Naive thymus-derived CD8-positive, alpha-beta T cell (primary cell): ENCODE results near the gene DPP6. TPM values are rescaled to one million over a fixed set of nuclear protein-coding genes. Genes with fewer than 3 reads are reported as not detected.
"Not testable (repeated sequence)": the region's sequence is repeated elsewhere in the genome, so short reads cannot be mapped to it uniquely, and the experiment has no call there.

ENCODE experiments used
- ATAC-seq, 2 donors: fragments of 150-1000 bp; cut with Tn5 transposase in 1 of 2; sonication (Bioruptor Pico), chemical (Tn5 transposase) in 1 of 2; 1 replicate in 1 of 2; 2 replicates in 1 of 2; pipeline ENCODE4 v1.10.0; 2021; ENCODE audit warnings: mild to moderate bottlenecking in 2 of 2, moderate library complexity in 2 of 2
- POLR2A ChIA-PET: fragments of 350-600 bp; sonication (Branson Sonifier 250); formaldehyde crosslinking; loops from one replicate; lab custom pipeline; 2021; ENCODE audit warnings: antibody characterized with exemption; lab: Charles Lee
- DNase-seq, 10 donors: peaks; one replicate each; pipeline versions ENCODE4 v3.0.0 to v3.0.0-alpha.2; 2020 to 2022
- H3K27ac Mint-ChIP-seq, 10 donors: one replicate each; pipeline ENCODE4 v1.8.0; 2020 to 2022; ENCODE audit warnings: mild to moderate bottlenecking in 10 of 10, mixed read lengths in 10 of 10, moderate library complexity in 4 of 10, inconsistent platforms in 1 of 10
- H3K27me3 Mint-ChIP-seq, 5 donors: one replicate each; pipeline ENCODE4 v1.8.0; 2021 to 2022; ENCODE audit warnings: mixed read lengths in 5 of 5
- H3K36me3 Mint-ChIP-seq, 3 donors: one replicate each; pipeline ENCODE4 v1.8.0; 2020 to 2022; ENCODE audit warnings: mixed read lengths in 3 of 3, mild to moderate bottlenecking in 2 of 3, inconsistent platforms in 1 of 3
- H3K4me1 Mint-ChIP-seq, 4 donors: one replicate each; pipeline ENCODE4 v1.8.0; 2021 to 2022; ENCODE audit warnings: mixed read lengths in 4 of 4
- H3K4me3 Mint-ChIP-seq, 10 donors: one replicate each; pipeline ENCODE4 v1.8.0; 2020 to 2022; ENCODE audit warnings: mild to moderate bottlenecking in 10 of 10, mixed read lengths in 10 of 10, moderate library complexity in 6 of 10, inconsistent platforms in 1 of 10
- H3K9me3 Mint-ChIP-seq, 9 donors: one replicate each; pipeline ENCODE4 v1.8.0; 2020 to 2022; ENCODE audit warnings: mixed read lengths in 9 of 9, mild to moderate bottlenecking in 3 of 9, inconsistent platforms in 1 of 9, moderate library complexity in 1 of 9
- polyA plus RNA-seq, 3 donors: library from polyadenylated mRNA; unstranded; fragments of 300-500 nt; fragmentation: Illumina TruSeq; gene quantifications; one replicate each; pipeline ENCODE4 v1.2.3, GENCODE V29; 2021
- total RNA-seq, 8 experiments: library from RNA in 2 of 8; stranded (reverse) in 2 of 8; gene quantifications; one replicate each; pipeline ENCODE4 v1.2.3 and lab custom pipeline; 2021 to 2026

DPP6 gene
- total and polyA plus RNA-seq, 5 experiments from 2014 or later = not detected

DNA sequence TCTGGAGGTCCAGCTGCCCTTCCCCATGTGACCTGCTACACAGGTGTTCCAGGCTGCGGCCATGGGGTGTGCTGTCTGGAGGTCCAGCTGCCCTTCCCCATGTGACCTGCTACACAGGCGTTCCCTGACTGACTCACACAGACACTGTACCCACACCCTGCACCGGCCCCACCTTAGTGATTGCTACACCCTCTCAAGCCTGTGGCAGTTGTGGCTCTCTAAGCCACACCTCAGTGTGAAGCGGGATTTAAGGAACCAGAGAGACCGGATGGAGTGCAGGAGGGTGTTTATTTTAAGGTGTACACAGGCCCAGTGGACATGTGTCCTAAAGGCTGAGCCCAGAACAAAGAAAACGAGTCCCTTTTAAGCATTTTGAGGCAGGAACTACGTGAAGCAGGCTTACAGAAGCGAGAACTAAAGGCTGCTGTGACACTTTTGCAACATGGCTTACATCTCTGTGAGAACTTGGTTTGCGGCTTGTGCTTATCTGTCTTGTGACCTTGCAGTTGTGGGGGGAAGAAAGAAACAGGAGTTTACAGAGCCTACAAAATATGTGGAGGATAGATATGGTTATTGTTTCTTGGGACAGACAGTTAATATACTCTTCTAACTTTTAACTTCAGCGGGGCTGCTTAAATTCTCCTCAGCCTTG lies 624.4 kb downstream of the DPP6 start:
- no peak for DNase-seq
- H3K27ac Mint-ChIP-seq = no peak overlapping the region
- no peak overlapping the region for H3K4me3 Mint-ChIP-seq
- peaks cover 0 to 19% (median 1%) of the 10 kb centered on the region in 9 donors for H3K9me3 Mint-ChIP-seq
- H3K27me3 Mint-ChIP-seq = peaks cover 0 to 11% (median 3%) of the 10 kb centered on the region in 5 donors
- POLR2A ChIA-PET = no interaction called here
- no peak for ATAC-seq
- H3K36me3 Mint-ChIP-seq = no peaks in the 10 kb centered on the region
- peaks cover 0 to 2% (median 0%) of the 10 kb centered on the region in 4 donors for H3K4me1 Mint-ChIP-seq

DNA sequence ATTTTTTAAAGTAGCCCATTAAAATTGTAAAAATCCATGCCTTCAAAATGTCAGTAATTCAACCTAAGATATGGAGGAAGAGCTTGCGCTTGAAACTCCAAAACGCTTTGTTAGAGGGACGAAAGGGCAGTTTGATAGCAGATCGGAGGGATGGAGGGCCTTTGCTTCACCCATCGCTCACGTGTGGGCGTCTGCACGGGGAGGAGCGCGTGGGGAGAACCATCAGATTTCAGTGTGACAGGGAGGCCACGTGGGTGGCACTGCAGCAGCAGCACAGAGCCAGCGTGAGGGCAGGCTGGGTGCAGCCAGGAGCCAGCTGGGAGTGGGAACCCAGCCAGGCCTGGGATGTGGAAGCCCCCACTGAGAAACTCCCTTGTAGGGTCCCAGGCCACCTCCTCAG lies 625.3 kb downstream of the DPP6 start:
- Mint-ChIP-seq H3K27me3 (peaks cover 0 to 11% (median 3%) of the 10 kb centered on the region in 5 donors), H3K36me3 (no peaks in the 10 kb centered on the region), H3K9me3 (peaks cover 0 to 19% (median 0%) of the 10 kb centered on the region in 9 donors), H3K4me1 (peaks cover 0 to 2% (median 0%) of the 10 kb centered on the region in 4 donors), H3K4me3 (no peak overlapping the region), H3K27ac (no peak overlapping the region)
- DNase-seq (no peak), ATAC-seq (no peak)
- POLR2A ChIA-PET = no interaction called here

- POLR2A ChIA-PET, DNase-seq, ATAC-seq, H3K4me3 Mint-ChIP-seq, H3K27ac Mint-ChIP-seq, H3K36me3 Mint-ChIP-seq, H3K4me1 Mint-ChIP-seq: not testable (repeated sequence)
- H3K9me3 Mint-ChIP-seq = peaks cover 0 to 19% (median 0%) of the 10 kb centered on the region in 9 donors
- peaks cover 0 to 11% (median 3%) of the 10 kb centered on the region in 5 donors for H3K27me3 Mint-ChIP-seq
These were observed 625.9 kb downstream of the DPP6 start for GRCh38 chr7:154678001-154678550.

DNA sequence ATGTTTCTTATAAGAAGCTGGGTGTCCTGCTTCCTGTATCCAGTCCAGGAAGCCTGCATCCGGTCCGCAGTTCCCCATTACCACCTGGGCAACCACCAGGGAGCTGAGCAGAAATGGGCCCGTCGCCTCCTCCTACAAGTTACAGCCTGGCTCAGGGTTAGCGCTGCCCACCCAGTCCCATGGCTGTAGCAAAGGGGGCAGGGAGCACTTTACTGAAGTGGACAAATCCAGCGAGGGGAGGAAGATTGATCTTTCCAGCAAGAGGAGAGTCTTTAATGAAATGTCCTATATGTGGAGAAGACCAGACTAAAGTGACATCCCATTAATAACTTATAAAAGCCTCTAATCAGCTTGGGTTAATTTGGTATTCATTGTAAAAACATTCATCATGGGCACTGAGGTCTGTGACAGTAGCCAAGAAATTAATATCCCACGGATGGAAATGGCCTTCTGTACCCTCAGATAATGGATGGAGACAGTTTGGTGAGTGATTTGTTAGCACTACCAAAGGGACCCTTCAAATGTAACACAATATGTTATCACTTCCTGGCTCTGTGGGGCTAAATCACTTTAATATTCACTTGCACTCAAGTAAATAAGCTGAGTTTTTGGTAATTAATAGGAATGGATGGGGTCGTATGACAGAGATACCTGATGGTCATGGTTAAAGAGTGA lies 627.3 kb downstream of the DPP6 start:
- DNase-seq (no peak), ATAC-seq (no peak)
- H3K36me3 Mint-ChIP-seq = no peaks in the 10 kb centered on the region
- H3K27ac Mint-ChIP-seq = no peak overlapping the region
- POLR2A ChIA-PET = no interaction called here
- peaks cover 0 to 11% (median 3%) of the 10 kb centered on the region in 5 donors for H3K27me3 Mint-ChIP-seq
- no peak overlapping the region for H3K4me3 Mint-ChIP-seq
- peaks cover 0 to 2% (median 0%) of the 10 kb centered on the region in 4 donors for H3K4me1 Mint-ChIP-seq
- H3K9me3 Mint-ChIP-seq = peaks cover 0 to 16% (median under 1%) of the 10 kb centered on the region in 9 donors

DNA sequence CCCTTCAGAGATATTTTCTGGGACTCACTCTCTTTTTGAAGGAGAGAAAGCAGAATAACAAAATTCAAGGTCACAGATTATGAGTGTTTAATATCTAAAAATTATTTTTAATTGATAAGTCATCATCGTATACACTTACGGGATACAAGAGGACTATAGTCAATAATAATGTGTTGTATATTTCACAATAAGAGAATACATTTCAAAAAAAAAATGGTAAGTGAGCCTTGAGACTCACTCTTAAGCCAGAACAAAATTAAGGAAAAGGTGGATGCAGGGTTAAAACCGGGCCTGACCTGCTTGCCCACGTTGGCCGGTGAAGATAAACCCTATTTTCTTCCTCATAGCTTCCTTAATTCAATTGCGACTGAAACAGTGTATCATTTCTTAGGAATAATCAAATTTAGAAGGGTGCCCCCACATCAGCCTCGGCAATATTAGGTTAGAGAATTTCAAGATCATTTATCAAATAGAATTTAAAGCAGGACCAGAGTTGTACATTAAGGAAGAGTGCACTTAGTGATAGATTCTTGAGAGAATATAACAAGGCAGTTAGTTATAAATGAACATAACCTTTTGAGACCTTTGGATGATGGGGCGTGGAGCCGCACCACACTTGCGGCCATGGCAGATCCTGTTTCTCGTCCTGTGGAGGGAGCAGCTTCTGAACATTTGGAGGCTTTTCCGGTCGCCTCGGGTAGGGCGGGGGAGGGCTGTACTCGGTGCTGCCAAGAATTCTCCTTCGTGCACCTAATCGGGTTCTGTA lies 628.9 kb downstream of the DPP6 start:
- ATAC-seq (no peak), DNase-seq (no peak)
- Mint-ChIP-seq H3K27me3 (peaks cover 0 to 3% (median 0%) of the 10 kb centered on the region in 5 donors), H3K27ac (no peak overlapping the region), H3K4me1 (peaks cover 0 to 2% (median 0%) of the 10 kb centered on the region in 4 donors), H3K4me3 (no peak overlapping the region), H3K36me3 (no peaks in the 10 kb centered on the region), H3K9me3 (peaks cover 0 to 7% (median 0%) of the 10 kb centered on the region in 9 donors)
- POLR2A ChIA-PET = no interaction called here

GRCh38 chr7:154682003-154682402 lies 629.8 kb downstream of the DPP6 start:
- POLR2A ChIA-PET = no interaction called here
- H3K27ac Mint-ChIP-seq = no peak overlapping the region

GRCh38 chr7:154684666-154685563 lies 632.7 kb downstream of the DPP6 start:
- Mint-ChIP-seq H3K27me3 (peaks cover 0 to 3% (median 0%) of the 10 kb centered on the region in 5 donors), H3K27ac (no peak overlapping the region), H3K4me3 (no peak overlapping the region), H3K4me1 (no peaks in the 10 kb centered on the region), H3K36me3 (no peaks in the 10 kb centered on the region), H3K9me3 (peaks cover 0 to 4% (median 0%) of the 10 kb centered on the region in 9 donors)
- DNase-seq = no peak
- no peak for ATAC-seq
- POLR2A ChIA-PET = no interaction called here

More at GRCh38 chr7:154682003-154682402, 629.8 kb downstream of the DPP6 start:
- DNase-seq (no peak), ATAC-seq (no peak)
- Mint-ChIP-seq H3K4me1 (peaks cover 0 to 2% (median 0%) of the 10 kb centered on the region in 4 donors), H3K36me3 (no peaks in the 10 kb centered on the region), H3K27me3 (peaks cover 0 to 3% (median 0%) of the 10 kb centered on the region in 5 donors), H3K4me3 (no peak overlapping the region), H3K9me3 (peaks cover 0 to 7% (median 0%) of the 10 kb centered on the region in 9 donors)

DNA sequence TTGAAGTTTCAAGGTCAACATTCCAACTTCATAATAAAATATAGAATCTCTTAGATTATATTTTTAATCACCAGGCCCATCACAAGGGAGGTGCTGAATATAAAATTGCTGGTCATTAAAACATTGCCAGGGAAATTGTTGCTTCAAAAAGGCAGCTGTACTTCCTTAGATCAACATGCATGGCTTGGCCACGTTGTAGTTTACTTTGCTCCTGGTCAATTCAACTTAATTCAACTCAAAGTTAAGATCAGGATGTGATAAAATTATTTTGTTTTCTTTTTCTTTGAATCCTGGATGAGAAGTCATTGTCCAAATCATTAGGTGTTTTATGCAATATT lies 633.3 kb downstream of the DPP6 start:
- Mint-ChIP-seq H3K27ac (no peak overlapping the region), H3K4me3 (no peak overlapping the region), H3K9me3 (peaks cover 0 to 4% (median 0%) of the 10 kb centered on the region in 9 donors), H3K36me3 (no peaks in the 10 kb centered on the region), H3K27me3 (peaks cover 0 to 3% (median 0%) of the 10 kb centered on the region in 5 donors), H3K4me1 (no peaks in the 10 kb centered on the region)
- no peak for ATAC-seq
- POLR2A ChIA-PET = no interaction called here
- DNase-seq = no peak

DNA sequence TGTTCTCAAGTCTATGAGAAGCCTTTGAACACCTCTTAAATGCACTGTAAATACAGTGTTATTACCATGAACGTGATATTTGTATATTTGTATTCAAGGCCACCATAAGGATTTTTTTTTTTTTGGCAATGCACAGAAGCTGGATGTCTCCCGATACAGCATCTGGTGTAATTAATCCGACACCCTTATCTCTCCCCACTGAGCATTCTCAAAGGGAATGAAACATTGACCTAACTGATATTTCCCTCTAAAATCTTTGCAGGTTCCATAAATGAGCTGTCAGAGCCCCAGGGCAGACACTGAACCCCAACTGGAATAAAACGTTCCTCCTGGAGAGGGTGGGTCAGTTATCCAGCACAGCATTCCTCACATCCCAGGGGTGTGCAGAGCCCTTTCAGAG lies 634.1 kb downstream of the DPP6 start:
- Mint-ChIP-seq H3K36me3 (no peaks in the 10 kb centered on the region), H3K4me3 (no peak overlapping the region), H3K27ac (no peak overlapping the region), H3K27me3 (peaks cover 0 to 3% (median 0%) of the 10 kb centered on the region in 5 donors), H3K4me1 (no peaks in the 10 kb centered on the region), H3K9me3 (peaks cover 0 to 4% (median 0%) of the 10 kb centered on the region in 9 donors)
- ATAC-seq = no peak
- DNase-seq = no peak
- POLR2A ChIA-PET = no interaction called here

GRCh38 chr7:154688952-154689351 lies 636.8 kb downstream of the DPP6 start:
- POLR2A ChIA-PET = no interaction called here
- Mint-ChIP-seq H3K9me3 (peaks cover 0 to 9% (median 0%) of the 10 kb centered on the region in 9 donors), H3K27ac (no peak overlapping the region), H3K36me3 (no peaks in the 10 kb centered on the region), H3K4me1 (no peaks in the 10 kb centered on the region), H3K4me3 (no peak overlapping the region), H3K27me3 (peaks cover 0 to 3% (median 0%) of the 10 kb centered on the region in 5 donors)
- ATAC-seq (no peak), DNase-seq (no peak)

DNA sequence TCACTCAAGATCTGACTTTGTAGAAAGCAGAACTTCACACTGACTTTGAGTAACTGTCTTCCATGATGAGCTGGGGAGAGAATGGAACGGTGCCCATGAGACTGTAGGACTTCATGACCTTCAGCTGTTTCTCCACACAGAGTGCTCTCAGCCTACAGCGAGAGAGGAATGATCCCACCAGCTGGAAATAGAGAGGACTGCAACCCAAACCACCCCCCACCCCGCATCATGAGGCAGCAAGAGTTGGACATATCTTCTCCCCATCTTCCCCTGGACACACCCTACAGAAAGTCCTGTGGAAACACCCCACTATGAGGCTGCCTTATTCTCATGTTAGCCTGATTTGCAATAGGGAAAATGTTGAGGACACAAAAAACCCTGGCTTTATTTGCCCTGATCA lies 638.2 kb downstream of the DPP6 start:
- no peak overlapping the region for H3K4me3 Mint-ChIP-seq
- no peaks in the 10 kb centered on the region for H3K36me3 Mint-ChIP-seq
- ATAC-seq = no peak
- no peak overlapping the region for H3K27ac Mint-ChIP-seq
- H3K9me3 Mint-ChIP-seq = peaks cover 0 to 11% (median 0%) of the 10 kb centered on the region in 9 donors
- no peaks in the 10 kb centered on the region for H3K4me1 Mint-ChIP-seq
- peaks cover 0 to 6% (median 2%) of the 10 kb centered on the region in 5 donors for H3K27me3 Mint-ChIP-seq
- no peak for DNase-seq
- POLR2A ChIA-PET = no interaction called here

DNA sequence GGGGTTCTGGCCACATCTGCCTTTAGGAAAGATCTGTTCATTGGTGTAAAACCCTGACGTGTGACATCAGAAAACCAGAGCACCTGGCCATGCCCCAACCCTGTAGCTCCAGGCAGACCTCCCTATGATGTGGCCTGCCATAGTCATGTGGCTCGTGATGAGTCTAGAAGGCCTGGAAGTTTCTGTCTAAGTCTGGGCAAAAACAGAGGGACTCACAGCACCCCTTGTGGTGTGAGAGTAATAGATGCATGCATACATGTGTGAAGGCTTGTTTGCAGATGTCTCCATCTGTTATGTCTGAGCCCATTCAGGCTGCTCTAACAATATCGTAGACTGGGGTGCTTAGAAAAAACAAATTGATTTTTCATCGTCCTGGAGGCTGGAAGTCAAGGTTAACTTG lies 641.5 kb downstream of the DPP6 start:
- Mint-ChIP-seq H3K27ac (no peak overlapping the region), H3K36me3 (no peaks in the 10 kb centered on the region), H3K4me1 (peaks cover 0 to 1% (median 0%) of the 10 kb centered on the region in 4 donors), H3K4me3 (no peak overlapping the region), H3K9me3 (peaks cover 0 to 13% (median 0%) of the 10 kb centered on the region in 9 donors), H3K27me3 (peaks cover 1 to 17% (median 2%) of the 10 kb centered on the region in 5 donors)
- DNase-seq (no peak), ATAC-seq (no peak)
- POLR2A ChIA-PET = no interaction called here
